Stimulated activated CD4-positive, alpha-beta T cell treated with anti-CD3 and anti-CD28 coated beads, Interleukin-2, amount 100 ng/mL, for 4 hours (primary cell): ENCODE measurements around the gene FCRL5.
"Not testable (repeated sequence)": the region's sequence is repeated elsewhere in the genome, so short reads cannot be mapped to it uniquely, and the experiment has no call there.

Experiments used
- DNase-seq: peaks from one replicate; pipeline ENCODE4 v3.0.0-alpha.2; 2020; ENCODE audit warnings: low read depth

Gene FCRL5

GRCh38 chr1:157551694-157552693 lies at the start of gene FCRL5:
Gene FCRL5 (minus strand): TSS chr1:157552515. CDS start chr1:157552362, 153 bp downstream.
- no peak for DNase-seq

DNA sequence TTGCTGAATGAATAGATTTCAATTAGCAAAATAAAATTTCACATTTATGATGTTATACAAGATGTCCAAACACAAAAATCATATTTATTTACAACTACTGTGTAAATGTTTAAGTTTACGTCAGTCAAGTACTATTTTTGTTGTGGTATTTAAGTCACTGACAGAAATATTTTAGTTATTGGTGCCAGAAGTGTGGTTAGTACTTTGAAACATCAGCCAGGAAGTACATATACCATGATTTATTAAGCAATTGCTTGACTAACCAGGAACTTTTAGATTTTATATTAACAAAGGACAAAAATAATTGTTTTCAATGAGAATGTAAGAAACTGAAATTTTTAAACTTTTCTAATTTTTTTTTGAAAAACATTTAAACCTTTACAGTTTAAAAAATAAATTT lies 47.9 kb upstream of the FCRL5 start:
- DNase-seq, result no peak

GRCh38 chr1:157597959-157598667 lies 45.8 kb upstream of the FCRL5 start, which contains the start of gene FCRL4:
Gene FCRL4 (minus strand): TSS chr1:157598085. CDS start chr1:157597944, 141 bp downstream.
- no peak for DNase-seq

DNA sequence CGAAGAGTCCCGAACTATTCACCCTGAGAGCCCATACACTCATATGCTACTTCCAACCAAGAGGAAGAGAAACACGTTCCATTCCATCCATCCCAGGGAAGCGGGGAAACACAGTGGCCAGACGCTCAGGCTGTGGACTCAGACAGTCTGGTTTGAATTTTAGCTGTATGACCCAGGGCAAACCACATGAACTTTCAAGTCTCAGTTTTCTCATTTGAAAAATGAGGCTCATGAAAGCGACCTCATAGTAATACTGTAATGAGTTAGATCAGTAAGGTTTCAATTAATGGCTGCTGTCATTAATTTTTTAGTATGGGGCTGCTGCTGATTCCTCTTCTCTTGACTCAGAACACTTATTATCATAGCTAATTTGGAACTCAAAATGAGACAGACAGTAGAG lies 44.1 kb upstream of the FCRL5 start:
- DNase-seq, result no peak

- no peak for DNase-seq
Measured at GRCh38 chr1:157595356-157595755, 43.0 kb upstream of the FCRL5 start.

GRCh38 chr1:157585984-157586383 lies 33.7 kb upstream of the FCRL5 start:
- DNase-seq, result no peak

GRCh38 chr1:157584503-157584902 lies 32.2 kb upstream of the FCRL5 start:
- no peak for DNase-seq

DNA sequence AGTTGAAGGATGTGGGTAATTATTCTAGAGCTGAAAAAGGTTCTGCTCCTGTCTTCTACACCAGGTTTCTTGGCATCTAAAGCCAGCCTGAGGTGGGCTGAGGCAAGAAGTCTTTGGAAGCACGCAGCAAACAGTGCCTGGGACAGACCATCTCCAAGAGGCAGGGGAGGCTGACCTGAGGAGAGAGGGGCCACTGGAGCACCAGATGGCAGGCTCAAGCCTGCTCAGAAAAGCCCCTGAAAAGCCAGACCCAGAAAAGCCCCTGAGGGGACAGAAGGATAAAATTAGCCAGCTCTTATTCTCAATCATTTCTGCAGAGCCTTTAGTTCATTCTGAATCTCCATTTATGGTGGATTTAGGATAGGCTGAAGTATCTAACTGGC lies 28.5 kb upstream of the FCRL5 start:
- no peak for DNase-seq

DNA sequence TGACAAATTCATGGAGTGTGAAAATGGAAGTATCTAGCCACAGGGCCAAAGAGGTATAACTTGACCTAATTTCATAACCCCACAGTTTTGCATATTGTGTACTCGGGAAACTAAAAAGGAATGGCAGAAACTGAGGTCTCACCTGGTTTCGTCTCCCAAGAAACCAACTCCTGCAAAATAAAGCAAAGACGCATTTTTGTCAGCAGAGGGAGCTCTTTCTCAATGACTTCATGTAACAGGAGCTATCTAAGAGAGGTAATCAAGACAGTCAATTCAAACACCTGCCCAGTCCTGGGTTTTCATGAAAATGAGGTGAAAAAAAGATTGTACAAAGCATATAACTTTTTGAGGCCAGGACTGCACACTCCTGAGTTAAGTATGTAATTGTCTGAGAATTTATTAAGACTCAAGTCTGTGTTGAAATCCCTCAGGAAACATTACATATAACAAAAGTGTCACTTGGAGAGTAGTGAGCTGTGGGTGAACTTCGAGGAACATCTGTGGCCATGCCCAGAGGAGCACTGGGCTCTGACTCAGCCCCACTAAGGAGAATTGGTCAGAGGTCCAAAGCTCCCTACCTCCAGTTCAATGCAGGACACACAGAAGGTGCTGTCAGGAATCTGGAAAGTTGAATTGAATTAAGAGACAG lies 28.0 kb upstream of the FCRL5 start:
- no peak for DNase-seq

- no peak for DNase-seq
Measured at GRCh38 chr1:157577420-157577819, 25.1 kb upstream of the FCRL5 start.

- no peak for DNase-seq
Measured at GRCh38 chr1:157575744-157576143, 23.4 kb upstream of the FCRL5 start.

DNA sequence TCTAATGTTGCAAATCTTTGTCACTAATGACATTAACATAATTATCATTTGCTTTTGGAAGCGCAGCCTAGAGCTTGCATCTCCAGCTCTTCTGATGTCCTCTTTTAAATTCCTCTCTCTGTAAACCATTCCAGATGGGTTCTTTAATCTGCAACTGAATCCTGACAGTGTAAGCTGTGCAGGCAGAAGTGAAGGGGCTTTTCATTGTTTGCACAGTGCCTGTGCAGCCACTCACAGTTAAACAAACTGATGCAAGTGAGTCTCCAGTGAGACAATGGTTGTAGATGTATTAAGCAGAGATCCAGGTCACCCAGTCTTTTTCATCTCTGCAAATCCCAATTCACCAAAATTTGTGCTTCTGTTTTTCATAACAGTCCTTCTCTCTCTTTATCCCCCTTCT lies 22.5 kb upstream of the FCRL5 start:
- DNase-seq, result no peak

DNA sequence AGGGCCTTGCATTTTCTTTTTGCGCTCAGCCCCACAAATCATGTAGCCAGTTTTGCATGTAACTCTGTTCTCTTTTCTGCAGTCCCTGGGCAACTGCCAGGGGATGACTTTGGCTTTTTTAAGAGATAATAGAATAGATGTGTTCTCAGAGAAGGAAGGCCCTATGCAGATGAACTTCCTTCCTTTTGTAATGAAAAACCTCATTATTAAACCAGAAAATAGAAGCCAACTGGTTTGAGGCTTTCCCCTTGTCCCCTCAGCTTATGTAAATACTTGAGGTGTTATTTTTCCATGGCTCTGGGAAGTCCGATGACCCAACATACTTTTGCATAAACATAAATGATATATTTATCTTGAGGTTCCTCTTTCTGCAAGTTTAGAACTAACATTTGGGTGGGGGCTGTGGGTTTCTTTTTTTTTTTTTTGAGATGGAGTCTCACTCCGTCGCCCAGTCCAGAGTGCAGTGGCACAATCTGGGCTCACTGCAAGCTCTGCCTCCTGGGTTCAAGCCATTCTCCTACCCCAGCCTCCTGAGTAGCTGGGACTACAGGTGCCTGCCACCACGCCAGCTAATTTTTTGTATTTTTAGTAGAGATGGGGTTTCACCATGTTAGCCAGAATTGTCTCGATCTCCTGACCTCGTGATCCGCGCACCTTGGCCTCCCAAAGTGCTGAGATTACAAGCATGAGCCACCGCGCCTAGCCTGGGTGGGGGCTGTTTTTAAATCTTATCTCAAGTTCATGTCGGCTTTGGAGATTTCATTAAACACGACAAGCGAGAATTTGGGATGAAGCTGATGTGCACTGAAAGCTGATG lies 14.4 kb upstream of the FCRL5 start:
- no peak for DNase-seq

DNA sequence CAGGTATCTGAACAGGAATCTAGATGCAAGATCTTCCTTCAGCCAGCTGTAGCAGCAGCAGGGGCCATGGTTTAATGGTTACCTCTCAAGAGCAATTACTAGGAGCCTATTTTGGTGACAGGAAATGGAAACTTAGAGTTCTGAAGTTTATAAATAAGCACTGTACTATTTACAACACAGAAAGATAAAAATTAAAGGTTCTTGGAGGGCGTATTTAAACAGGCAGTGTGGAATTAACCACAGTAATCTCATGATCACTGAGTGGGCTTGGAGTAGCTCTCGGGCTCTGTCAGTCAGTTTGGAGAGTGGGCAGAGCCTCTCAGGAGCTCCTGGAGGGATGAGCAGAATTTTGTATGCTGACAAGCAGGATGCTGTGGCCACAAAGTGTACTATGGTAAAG lies 10.2 kb upstream of the FCRL5 start:
- DNase-seq, result no peak

GRCh38 chr1:157558119-157558518 lies 5.8 kb upstream of the FCRL5 start:
- no peak for DNase-seq

GRCh38 chr1:157548081-157548480 lies 4.2 kb downstream of the FCRL5 start:
- not testable (repeated sequence) for DNase-seq

DNA sequence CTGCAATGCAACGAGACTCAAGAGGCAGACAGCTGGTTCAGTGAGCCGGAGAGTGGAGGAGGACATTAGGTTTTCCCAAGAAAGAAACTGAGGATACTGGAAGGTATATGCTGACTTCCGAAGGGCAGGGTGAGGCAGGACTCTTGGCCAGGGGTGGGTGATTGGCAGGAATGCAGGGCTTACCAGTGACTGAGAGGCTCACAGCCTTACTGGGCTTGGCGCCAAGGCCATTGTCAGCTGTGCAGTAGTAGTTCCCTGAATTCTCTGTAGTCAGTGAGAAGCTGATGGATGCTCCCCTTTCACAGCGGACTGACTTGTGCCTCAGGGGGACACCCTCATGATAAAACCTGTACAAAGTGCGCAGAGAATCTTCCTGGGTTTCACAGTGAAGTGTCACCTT lies 9.6 kb downstream of the FCRL5 start:
- DNase-seq, result no peak

GRCh38 chr1:157540852-157541251 lies 11.5 kb downstream of the FCRL5 start:
- no peak for DNase-seq

DNA sequence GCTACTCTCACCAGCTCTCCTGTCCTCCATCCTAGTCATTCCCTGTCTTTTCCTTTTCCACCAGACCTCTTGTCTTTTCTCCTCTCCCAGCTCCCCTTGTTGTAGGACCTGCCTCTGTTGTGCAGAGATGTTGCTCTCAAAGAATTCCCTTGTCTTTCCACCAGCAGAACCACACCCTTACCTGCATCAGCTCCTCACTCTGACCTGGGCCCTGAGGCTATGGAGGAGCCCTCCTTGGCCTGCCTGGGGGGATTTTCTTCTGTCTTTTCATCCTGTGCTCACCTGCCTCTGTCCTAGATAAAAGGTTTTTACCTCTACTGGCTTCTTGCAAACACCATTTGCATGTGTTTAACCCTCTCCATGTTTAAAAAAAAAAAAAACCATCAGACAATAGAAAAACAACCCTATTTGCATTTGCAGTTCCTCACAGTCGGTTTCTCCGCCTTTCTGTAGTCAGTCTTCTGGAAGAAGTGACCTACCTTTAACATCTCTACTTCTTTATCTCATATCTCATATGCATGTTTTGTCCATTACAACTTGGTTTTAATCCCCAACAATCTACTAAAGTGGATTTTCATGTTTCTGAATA lies 12.1 kb downstream of the FCRL5 start:
- no peak for DNase-seq

GRCh38 chr1:157539568-157539967 lies 12.7 kb downstream of the FCRL5 start:
- DNase-seq, result no peak

DNA sequence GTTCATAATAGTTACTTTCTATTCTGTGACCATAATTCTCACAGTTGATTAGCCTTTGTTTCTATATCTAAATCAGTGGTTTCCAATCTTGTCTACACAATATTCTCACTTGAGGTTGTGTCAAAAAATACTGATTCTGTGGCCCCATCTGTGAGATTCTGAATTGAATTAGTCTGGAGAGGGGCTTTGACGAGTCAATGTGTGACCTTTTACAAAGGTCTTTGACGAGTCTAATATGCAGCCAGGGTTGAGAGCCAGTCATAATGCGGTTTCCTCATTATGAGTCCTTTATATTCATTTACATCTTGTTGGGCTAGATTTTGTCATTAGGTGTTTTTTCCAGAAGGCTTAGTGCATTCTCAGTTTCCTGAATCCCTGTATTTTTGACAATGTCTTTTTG lies 19.7 kb downstream of the FCRL5 start:
- DNase-seq, result no peak
